KMS-11 (cell line): ENCODE measurements around the gene EVC2.

Source experiments
- H2AFZ ChIP-seq: fragments of 200-600 bp; sonication (generic); 2 replicates; pipeline ENCODE4 v1.6.1; 2016; ENCODE audit warnings: antibody characterized with exemption, mixed run types, low read depth
- H3K27ac ChIP-seq: fragments of 200-600 bp; sonication (generic); 2 replicates; pipeline ENCODE4 v1.6.1; 2016; ENCODE audit warnings: mild to moderate bottlenecking, mixed run types
- H3K27me3 ChIP-seq: fragments of 200-600 bp; sonication (generic); 2 replicates; pipeline ENCODE4 v1.6.1; 2017; ENCODE audit warnings: mild to moderate bottlenecking, low read depth, mixed run types, moderate library complexity; ENCODE audit not compliant: insufficient read depth
- H3K36me3 ChIP-seq: fragments of 200-600 bp; sonication (generic); 2 replicates; pipeline ENCODE4 v1.6.1; 2017; ENCODE audit warnings: mild to moderate bottlenecking, mixed run types; ENCODE audit not compliant: insufficient read depth
- H3K4me1 ChIP-seq: fragments of 200-600 bp; sonication (generic); 2 replicates; pipeline ENCODE4 v1.6.1; 2016; ENCODE audit warnings: mild to moderate bottlenecking, low read depth, mixed run types; ENCODE audit not compliant: poor library complexity, severe bottlenecking
- H3K4me2 ChIP-seq: fragments of 200-600 bp; sonication (generic); 2 replicates; pipeline ENCODE4 v1.7.0; 2016; ENCODE audit warnings: mild to moderate bottlenecking, mixed run types
- H3K4me3 ChIP-seq: fragments of 200-600 bp; sonication (generic); IDR thresholded peaks from 2 replicates; pipeline ENCODE4 v1.6.1; 2017; ENCODE audit warnings: low read depth, low read length, mixed read lengths; ENCODE audit not compliant: insufficient read depth
- H3K79me2 ChIP-seq: fragments of 200-600 bp; sonication (generic); 2 replicates; pipeline ENCODE4 v1.6.1; 2016; ENCODE audit warnings: low read depth, mixed run types; ENCODE audit not compliant: insufficient read depth
- H3K9ac ChIP-seq: fragments of 200-600 bp; sonication (generic); 2 replicates; pipeline ENCODE4 v1.6.1; 2016; ENCODE audit warnings: mild to moderate bottlenecking, mixed run types
- H4K20me1 ChIP-seq: fragments of 200-600 bp; sonication (generic); 2 replicates; pipeline ENCODE4 v1.6.1; 2016; ENCODE audit warnings: mild to moderate bottlenecking, mixed run types; ENCODE audit not compliant: insufficient read depth
- CTCF ChIP-seq: fragments of 200-600 bp; sonication (generic); conservative IDR thresholded peaks from 2 replicates; pipeline ENCODE4 v1.6.1; 2017; ENCODE audit warnings: low read depth, mild to moderate bottlenecking, antibody characterized with exemption, low read length, moderate library complexity, mixed read lengths

The EVC2 gene

GRCh38 chr4:5685296-5685695 is 23.1 kb downstream of the EVC2 start:
- Histone ChIP-seq H3K36me3 (no peaks in the 10 kb centered on the region), H3K27me3 (no peaks in the 10 kb centered on the region), H3K4me1 (peaks cover 5% of the 10 kb centered on the region), H4K20me1 (no peaks in the 10 kb centered on the region), H3K27ac (no peak overlapping the region), H3K9ac (no peak overlapping the region), H3K4me2 (no peak overlapping the region), H3K4me3 (no peak overlapping the region), H2AFZ (no peak overlapping the region), H3K79me2 (no peaks in the 10 kb centered on the region)
- no peak for TF ChIP-seq CTCF

- Histone ChIP-seq H3K27ac (no peak overlapping the region), H3K9ac (no peak overlapping the region), H4K20me1 (no peaks in the 10 kb centered on the region), H3K36me3 (no peaks in the 10 kb centered on the region), H3K79me2 (no peaks in the 10 kb centered on the region), H2AFZ (no peak overlapping the region), H3K27me3 (no peaks in the 10 kb centered on the region), H3K4me2 (no peak overlapping the region), H3K4me1 (peaks cover 5% of the 10 kb centered on the region), H3K4me3 (no peak overlapping the region)
- no peak for TF ChIP-seq CTCF
These were observed 24.8 kb downstream of the EVC2 start for GRCh38 chr4:5683566-5683965.

GRCh38 chr4:5678977-5679376 is 29.4 kb downstream of the EVC2 start:
- H4K20me1 ChIP-seq = no peaks in the 10 kb centered on the region
- H3K36me3 ChIP-seq = no peaks in the 10 kb centered on the region
- TF ChIP-seq CTCF = no peak
- no peak overlapping the region for H3K4me2 ChIP-seq
- H3K79me2 ChIP-seq = no peaks in the 10 kb centered on the region
- no peaks in the 10 kb centered on the region for H3K27me3 ChIP-seq
- no peak overlapping the region for H3K27ac ChIP-seq
- H2AFZ ChIP-seq = no peak overlapping the region
- no peak overlapping the region for H3K4me3 ChIP-seq
- H3K9ac ChIP-seq = no peak overlapping the region
- no peaks in the 10 kb centered on the region for H3K4me1 ChIP-seq

GRCh38 chr4:5676763-5677162 is 31.6 kb downstream of the EVC2 start:
- Histone ChIP-seq H4K20me1 (no peaks in the 10 kb centered on the region), H3K4me1 (no peaks in the 10 kb centered on the region), H3K36me3 (no peaks in the 10 kb centered on the region), H2AFZ (no peak overlapping the region), H3K27ac (no peak overlapping the region), H3K27me3 (no peaks in the 10 kb centered on the region), H3K4me2 (no peak overlapping the region), H3K79me2 (no peaks in the 10 kb centered on the region), H3K4me3 (no peak overlapping the region), H3K9ac (no peak overlapping the region)
- TF ChIP-seq CTCF = no peak

GRCh38 chr4:5666741-5667140 is 41.6 kb downstream of the EVC2 start:
- Histone ChIP-seq H3K4me3 (no peak overlapping the region), H3K4me2 (no peak overlapping the region), H3K79me2 (no peaks in the 10 kb centered on the region), H3K27ac (no peak overlapping the region), H4K20me1 (no peaks in the 10 kb centered on the region), H3K9ac (no peak overlapping the region), H3K27me3 (no peaks in the 10 kb centered on the region), H3K36me3 (no peaks in the 10 kb centered on the region), H3K4me1 (no peaks in the 10 kb centered on the region), H2AFZ (no peak overlapping the region)
- no peak for TF ChIP-seq CTCF
